H1 (cell line): ENCODE results near the gene TRPM1. TPM values are rescaled to one million over a fixed set of nuclear protein-coding genes. Genes with fewer than 3 reads are reported as not detected.

Experiments used
- JUND ChIP-seq: IDR thresholded peaks from 2 replicates; pipeline ENCODE4 v1.6.1; 2011; ENCODE audit warnings: mild to moderate bottlenecking, improper control_type of control experiment, low read length
- NANOG ChIP-seq: IDR thresholded peaks from 2 replicates; pipeline ENCODE4 v1.6.1; 2011; ENCODE audit warnings: low read length, low read depth, mild to moderate bottlenecking, inconsistent platforms; ENCODE audit not compliant: insufficient read depth, poor library complexity, severe bottlenecking
- PHF8 ChIP-seq: fragments of 200-600 bp; sonication (generic); conservative IDR thresholded peaks from 2 replicates; pipeline ENCODE4 v1.7.1; 2012; ENCODE audit warnings: low read depth, mild to moderate bottlenecking, inconsistent platforms, low read length, moderate library complexity
- RXRA ChIP-seq: IDR thresholded peaks from 2 replicates; pipeline ENCODE4 v1.6.1; 2011; ENCODE audit warnings: low read depth, mild to moderate bottlenecking, low read length, moderate library complexity; ENCODE audit not compliant: insufficient read depth
- ZNF274 ChIP-seq: IDR thresholded peaks from 2 replicates; pipeline ENCODE4 v1.7.0; 2012; ENCODE audit warnings: low read length, borderline replicate concordance; ENCODE audit errors: extremely low read depth
- polyA plus RNA-seq, 7 experiments: library from polyadenylated mRNA; depleted of rRNA in 3 of 7; stranded (reverse) in 5 of 7; unstranded in 2 of 7; fragments of >200 nt in 5 of 7; fragments of 200-250 nt in 2 of 7; gene quantifications; 1 replicate in 5 of 7; 2 replicates in 1 of 7; 4 replicates in 1 of 7; pipeline versions ENCODE4 v1.2.1 to v1.2.3, GENCODE V29; 2011 to 2013; ENCODE audit warnings: missing spikeins in 2 of 7, mixed read lengths in 2 of 7
- total RNA-seq: library from RNA; stranded (reverse); fragmentation: NEBNext Ultra II Directional; extraction: Animal tissue kit (Norgen Biotek cat#: 25700); gene quantifications from 2 replicates; pipeline ENCODE4 v1.2.1, GENCODE V29; 2021

Gene TRPM1
- total and polyA plus RNA-seq, 2 of the 8 experiments (the other 6 are each of a cell fraction or from before 2014, with no cell fraction given) = 0.05 TPM; not detected in 1

DNA sequence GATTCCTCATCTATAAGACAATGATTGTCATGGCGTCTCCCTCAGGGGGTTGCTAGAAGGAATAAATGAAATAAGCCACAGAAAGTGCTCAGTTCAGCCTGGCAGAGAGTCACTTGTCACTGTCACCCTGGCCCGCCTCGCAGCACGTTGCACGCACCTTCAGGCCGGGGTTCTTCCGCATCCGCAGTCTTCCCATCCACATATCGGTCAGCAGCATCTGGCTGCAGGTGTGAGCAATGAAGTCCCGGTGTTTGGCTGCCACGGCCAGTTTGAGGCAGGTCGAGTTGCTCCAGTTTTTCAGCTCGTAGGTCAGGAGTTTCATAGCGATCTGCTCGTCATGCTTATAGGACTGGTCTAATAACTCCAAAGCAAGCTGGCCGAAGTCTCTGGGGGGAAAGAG lies 61.6 kb downstream of the TRPM1 start (continued):
- TF ChIP-seq ZNF274 = no peak
- TF ChIP-seq JUND = no peak
- TF ChIP-seq NANOG = no peak
- no peak for TF ChIP-seq PHF8
- no peak for TF ChIP-seq RXRA
